ENCODE measurements around the gene ZNF483. TPM values are rescaled to one million over a fixed set of nuclear protein-coding genes. Genes with fewer than 3 reads are reported as not detected.

Gene ZNF483
- total RNA-seq, 1 donor from 2014 or later: 8.7 TPM

DNA sequence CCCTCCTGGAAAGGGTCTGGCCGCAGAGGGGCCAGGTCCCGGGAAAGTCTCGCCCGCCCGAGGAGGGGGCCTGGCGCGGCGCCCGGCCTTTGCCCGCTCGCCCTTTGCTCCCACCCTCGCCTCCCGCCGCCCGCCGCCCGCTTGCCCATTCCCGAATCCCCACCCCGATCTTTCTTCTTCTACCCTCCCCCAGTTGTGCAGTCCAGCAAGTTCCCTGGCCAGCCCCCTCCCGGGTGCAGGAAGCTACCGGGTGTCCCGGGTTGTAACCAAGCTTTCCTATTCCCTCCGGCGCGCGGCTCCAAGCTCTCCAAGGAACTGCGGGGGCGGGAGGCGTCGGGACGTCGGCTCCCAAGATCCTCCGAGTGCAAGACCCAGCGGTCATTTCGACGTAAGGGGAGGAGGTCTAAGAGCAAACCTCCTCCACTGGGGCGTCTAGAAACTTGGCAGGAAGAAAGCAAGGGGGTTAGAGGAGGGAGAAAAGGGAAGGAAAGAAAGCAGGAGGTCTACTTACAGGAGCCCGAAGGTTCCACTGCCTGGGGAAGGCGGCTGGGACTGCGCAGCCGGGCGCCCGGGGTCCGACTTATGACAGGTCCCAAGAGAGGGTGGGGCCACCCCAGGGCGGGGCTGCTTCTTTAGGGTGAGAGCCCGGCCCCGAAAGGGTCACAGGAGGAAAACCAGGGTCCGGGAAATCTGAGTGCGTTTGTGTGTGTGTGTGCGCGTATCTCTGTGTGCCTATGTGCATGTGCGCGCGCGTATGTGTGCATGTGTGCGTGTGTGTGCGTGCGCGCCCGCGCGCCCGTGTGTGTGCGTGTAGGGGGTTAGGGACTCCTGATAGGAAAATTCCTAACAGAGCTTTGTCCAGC is 74.3 kb downstream of the ZNF483 start, which contains the start of gene PTGR1:
PTGR1 (minus strand) TSS at position 556 of the 863 bp plus-strand sequence. CDS start 2,225 bp downstream, outside the sequence.
- ATAC-seq: peak; percentile 92
- Histone ChIP-seq H3K36me3 (peaks cover 4% of the 10 kb centered on the region), H3K4me3 (peak within 1 kb of the TSS; percentile 89), H3K4me1 (no peaks in the 10 kb centered on the region), H3K27ac (peak within 1 kb of the TSS; percentile 94), H3K27me3 (no peaks in the 10 kb centered on the region), H3K9me3 (no peaks in the 10 kb centered on the region)
- peak; percentile 94 for DNase-seq
- intact Hi-C loops (cut with DNase I): no loop called here
- TF ChIP-seq, protein P1, sequence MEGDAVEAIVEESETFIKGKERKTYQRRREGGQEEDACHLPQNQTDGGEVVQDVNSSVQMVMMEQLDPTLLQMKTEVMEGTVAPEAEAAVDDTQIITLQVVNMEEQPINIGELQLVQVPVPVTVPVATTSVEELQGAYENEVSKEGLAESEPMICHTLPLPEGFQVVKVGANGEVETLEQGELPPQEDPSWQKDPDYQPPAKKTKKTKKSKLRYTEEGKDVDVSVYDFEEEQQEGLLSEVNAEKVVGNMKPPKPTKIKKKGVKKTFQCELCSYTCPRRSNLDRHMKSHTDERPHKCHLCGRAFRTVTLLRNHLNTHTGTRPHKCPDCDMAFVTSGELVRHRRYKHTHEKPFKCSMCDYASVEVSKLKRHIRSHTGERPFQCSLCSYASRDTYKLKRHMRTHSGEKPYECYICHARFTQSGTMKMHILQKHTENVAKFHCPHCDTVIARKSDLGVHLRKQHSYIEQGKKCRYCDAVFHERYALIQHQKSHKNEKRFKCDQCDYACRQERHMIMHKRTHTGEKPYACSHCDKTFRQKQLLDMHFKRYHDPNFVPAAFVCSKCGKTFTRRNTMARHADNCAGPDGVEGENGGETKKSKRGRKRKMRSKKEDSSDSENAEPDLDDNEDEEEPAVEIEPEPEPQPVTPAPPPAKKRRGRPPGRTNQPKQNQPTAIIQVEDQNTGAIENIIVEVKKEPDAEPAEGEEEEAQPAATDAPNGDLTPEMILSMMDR (IDR thresholded peaks at IDR 0.05): no peak

DNA sequence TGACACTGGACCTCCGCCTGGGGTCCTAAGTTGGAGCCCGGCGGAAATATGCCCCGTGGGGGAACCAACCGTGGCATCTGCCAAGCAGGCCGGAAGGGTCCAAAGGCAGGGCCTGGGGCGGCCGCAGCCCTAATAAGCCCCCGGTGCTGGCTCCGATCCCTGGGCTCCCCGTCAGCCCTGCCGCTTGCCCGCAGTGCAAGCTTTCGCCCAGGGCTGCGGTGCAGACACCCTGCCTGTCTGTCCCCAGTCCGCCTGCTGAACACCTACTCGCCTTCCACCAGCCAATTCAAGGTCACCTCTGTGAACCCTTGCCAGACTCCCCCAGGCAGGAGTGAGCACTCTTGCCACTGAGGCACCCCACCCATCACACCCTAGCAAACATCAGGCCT is 75.0 kb downstream of the ZNF483 start:
- Histone ChIP-seq H3K9me3 (no peaks in the 10 kb centered on the region), H3K4me1 (no peaks in the 10 kb centered on the region), H3K27ac (peak overlapping the region; percentile 94), H3K27me3 (no peaks in the 10 kb centered on the region), H3K4me3 (peak overlapping the region; percentile 89), H3K36me3 (no peaks in the 10 kb centered on the region)
- ATAC-seq: peak; percentile 1
- no peak for DNase-seq
- intact Hi-C loops (cut with DNase I): no loop called here
- TF ChIP-seq, protein P1 (IDR thresholded peaks at IDR 0.05): no peak

DNA sequence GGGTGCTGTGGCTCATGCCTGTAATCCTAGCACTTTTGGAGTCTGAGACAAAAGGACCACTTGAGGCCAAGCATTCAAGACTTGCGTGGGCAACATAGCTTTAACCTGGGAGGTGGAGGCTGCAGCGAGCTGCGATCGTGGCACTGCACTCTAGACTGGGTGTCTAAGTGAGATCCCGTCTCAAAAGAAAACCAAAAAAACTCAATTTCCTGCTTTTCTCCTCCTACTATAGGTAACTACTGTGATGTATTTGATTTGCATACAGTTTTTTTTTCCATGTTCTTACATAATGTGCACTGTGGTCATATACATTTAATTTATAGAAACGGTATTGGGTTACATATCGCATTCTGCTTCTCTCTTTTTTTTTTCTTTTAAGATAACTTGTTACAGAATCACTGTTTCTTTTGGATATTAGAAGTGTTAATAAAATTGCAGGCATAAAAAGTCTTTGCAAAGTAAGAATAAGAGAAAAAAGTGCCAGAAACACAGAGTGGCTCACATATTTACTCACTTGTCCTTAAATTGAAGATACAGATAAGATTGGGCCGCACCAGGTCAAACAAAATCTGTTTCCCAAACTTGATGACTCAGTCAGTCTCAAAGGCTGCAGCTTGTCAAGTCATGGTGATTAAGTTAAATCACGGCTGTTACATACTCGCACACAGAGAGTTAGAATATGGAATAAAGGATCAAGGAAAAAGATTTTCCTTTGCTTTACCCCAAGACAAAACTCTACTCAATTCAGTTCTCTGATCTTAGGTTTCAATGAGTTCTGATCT is 76.4 kb downstream of the ZNF483 start:
- H3K27ac ChIP-seq: no peak overlapping the region
- no peak overlapping the region for H3K4me3 ChIP-seq
- ATAC-seq: no peak

DNA sequence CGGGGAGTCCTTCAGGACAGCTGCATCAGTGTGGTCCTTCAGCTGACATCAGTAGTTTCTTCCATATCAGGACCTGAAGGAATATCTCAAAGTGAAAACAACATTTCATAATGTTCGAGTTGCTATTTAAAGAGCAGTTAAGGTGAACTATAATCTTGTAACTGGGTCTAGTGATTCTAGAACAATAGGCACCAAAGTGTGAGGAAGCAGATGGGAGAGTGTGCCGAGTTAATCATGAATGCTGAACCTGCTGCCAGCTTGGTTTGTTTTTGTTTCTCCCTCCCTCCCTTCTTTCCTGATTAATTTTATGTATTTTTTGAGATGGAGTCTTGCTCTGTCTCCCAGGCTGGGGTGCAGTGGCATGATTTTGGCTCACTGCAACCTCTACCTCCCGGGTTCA is 78.1 kb downstream of the ZNF483 start:
- H3K36me3 ChIP-seq: no peaks in the 10 kb centered on the region
- no peak overlapping the region for H3K4me3 ChIP-seq
- no peaks in the 10 kb centered on the region for H3K4me1 ChIP-seq
- DNase-seq: no peak
- no peaks in the 10 kb centered on the region for H3K27me3 ChIP-seq
- H3K9me3 ChIP-seq: no peaks in the 10 kb centered on the region
- H3K27ac ChIP-seq: no peak overlapping the region
- intact Hi-C loops (cut with DNase I): no loop called here
- no peak for ATAC-seq
- TF ChIP-seq, protein P1 (IDR thresholded peaks at IDR 0.05): no peak

More for the DNA sequence above, 76.4 kb downstream of the ZNF483 start:
- no peaks in the 10 kb centered on the region for H3K9me3 ChIP-seq
- no peaks in the 10 kb centered on the region for H3K36me3 ChIP-seq
- no peaks in the 10 kb centered on the region for H3K4me1 ChIP-seq
- intact Hi-C loops (cut with DNase I): no loop called here
- no peaks in the 10 kb centered on the region for H3K27me3 ChIP-seq
- TF ChIP-seq, protein P1 (IDR thresholded peaks at IDR 0.05): no peak
- DNase-seq: no peak

DNA sequence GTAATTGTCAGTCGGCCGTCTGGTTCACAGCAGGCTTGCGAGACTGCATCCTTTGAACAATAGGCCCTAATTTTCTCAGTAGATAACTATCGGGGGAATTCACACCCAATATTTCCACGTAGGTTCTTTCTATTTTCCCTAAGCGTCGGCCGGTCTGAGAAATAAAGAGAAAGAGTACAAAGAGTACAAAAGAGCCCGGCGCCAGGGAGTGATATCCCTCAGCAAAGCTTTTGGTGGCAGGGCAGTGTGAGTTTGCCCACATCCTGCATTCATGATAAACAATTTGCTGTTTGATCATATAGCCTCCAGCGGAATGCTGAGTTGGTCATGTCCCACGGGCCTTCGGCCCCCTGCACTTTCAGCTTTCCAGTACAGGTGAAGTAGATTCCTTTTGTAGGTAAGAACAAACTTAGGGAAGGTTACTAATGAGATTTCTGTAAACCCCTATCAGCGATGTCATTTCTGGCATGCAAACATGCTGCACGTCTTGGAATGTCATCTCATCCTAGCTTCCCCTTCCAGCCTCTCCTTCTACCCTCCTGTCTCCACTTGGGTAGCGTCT is 79.2 kb downstream of the ZNF483 start:
- Histone ChIP-seq H3K4me1 (no peaks in the 10 kb centered on the region), H3K27ac (no peak overlapping the region), H3K27me3 (no peaks in the 10 kb centered on the region), H3K9me3 (no peaks in the 10 kb centered on the region), H3K4me3 (no peak overlapping the region), H3K36me3 (no peaks in the 10 kb centered on the region)
- no peak for ATAC-seq
- TF ChIP-seq, protein P1 (IDR thresholded peaks at IDR 0.05): no peak
- DNase-seq: no peak
- intact Hi-C loops (cut with DNase I): no loop called here
